GM18951 (cell line): ENCODE measurements around the gene SNAP25.

Experiments
- POLR2A ChIP-seq: IDR thresholded peaks from 4 replicates; pipeline ENCODE4 v1.6.1; 2011; ENCODE audit warnings: mild to moderate bottlenecking; ENCODE audit not compliant: insufficient read length, insufficient read depth; ENCODE audit errors: extremely low read depth
- in situ Hi-C: fragments of 300-500 bp; cut with MboI; formaldehyde crosslinking; loops from one replicate; pipeline ENCODE4 v1.12.0; 2022; ENCODE audit warnings: low sequenced_read_pairs, mixed read lengths, inconsistent platforms; ENCODE audit not compliant: unreplicated experiment

Gene SNAP25

GRCh38 chr20:10352934-10353824 lies 134.5 kb downstream of the SNAP25 start:
- TF ChIP-seq POLR2A, result no peak
- in situ Hi-C loops, result no loop called here

GRCh38 chr20:10356628-10357027 lies 138.0 kb downstream of the SNAP25 start:
- in situ Hi-C loops, result no loop called here
- no peak for TF ChIP-seq POLR2A
